Activated CD4-positive, alpha-beta T cell treated with anti-CD3 and anti-CD28 coated beads, Interleukin-2, amount 50 U/mL, for 48 hours (primary cell): ENCODE measurements around the gene MRPS34.
A peak's percentile ranks its signal among the peaks of the same experiment; 100 is the strongest.

Experiments
- DNase-seq, 2 experiments: peaks; one replicate each; pipeline ENCODE4 v3.0.0-alpha.2; 2020

MRPS34 gene

GRCh38 chr16:1724491-1724890 lies 48.4 kb downstream of the MRPS34 start:
- DNase-seq = no peak

DNA sequence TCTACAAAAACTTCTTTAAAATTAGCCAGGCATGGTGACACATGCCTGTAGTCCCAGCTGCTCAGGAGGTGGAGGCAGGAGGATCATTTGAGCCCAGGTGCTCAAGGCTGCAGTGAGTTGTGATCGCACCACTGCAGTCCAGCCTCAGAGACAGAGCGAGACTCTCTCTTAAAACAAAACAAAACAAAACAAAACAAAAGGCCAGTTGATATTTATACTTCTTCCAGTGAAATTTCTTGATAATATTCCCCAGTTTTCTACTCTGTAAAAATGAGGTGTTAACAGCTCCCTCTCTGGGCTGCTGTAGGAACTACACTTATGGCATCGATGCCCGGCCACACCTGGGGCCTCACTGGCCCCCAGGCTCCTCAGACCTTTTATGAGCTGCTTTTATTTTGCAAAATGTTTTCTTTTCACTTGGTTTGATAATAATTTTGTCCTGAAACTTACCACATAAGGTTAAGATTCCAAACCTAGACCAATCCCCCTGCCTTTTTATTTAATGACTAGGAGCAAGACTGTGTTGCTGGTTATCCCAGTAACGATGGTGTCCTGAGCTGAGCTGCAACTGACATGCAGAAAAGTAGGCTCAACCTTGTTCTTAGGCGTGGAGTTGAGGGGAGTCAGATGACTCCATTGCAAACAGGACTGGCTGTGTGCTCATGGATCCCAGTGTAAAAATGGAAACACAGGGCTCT lies 49.3 kb downstream of the MRPS34 start:
- DNase-seq = peak; percentile 42 to 61
